ENCODE data around the gene HACE1.

DNA sequence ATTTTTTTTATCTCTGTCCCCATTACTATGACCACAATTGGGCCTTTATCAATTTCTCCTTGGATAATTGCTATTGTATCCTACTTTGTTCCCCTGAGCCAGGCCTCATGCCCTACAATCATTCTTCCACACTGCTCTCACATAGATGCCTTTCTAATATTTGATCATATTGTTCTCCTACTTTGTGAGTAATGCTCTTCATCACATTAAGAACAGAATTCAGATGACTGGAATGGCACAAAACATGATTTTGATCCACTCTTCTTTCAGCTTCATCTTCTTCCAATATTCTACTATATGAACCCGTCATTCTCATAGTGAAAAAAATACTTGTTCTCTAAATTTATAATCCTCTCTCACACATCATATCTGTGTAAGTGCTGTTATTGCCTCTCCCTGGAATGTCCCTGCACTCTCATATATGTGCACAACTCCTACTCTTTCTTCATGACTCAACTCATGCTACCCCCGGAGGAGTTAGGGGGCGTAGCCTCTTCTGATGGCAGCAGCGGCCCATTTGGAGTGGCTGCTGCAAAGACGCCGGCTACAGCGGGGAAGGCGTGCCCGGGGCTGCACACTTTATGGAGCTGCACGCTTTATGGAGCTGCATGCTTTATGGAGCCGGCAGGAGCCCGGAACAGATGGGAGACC, 25.3 kb upstream of the HACE1 start:
- TF ChIP-seq, protein P1, sequence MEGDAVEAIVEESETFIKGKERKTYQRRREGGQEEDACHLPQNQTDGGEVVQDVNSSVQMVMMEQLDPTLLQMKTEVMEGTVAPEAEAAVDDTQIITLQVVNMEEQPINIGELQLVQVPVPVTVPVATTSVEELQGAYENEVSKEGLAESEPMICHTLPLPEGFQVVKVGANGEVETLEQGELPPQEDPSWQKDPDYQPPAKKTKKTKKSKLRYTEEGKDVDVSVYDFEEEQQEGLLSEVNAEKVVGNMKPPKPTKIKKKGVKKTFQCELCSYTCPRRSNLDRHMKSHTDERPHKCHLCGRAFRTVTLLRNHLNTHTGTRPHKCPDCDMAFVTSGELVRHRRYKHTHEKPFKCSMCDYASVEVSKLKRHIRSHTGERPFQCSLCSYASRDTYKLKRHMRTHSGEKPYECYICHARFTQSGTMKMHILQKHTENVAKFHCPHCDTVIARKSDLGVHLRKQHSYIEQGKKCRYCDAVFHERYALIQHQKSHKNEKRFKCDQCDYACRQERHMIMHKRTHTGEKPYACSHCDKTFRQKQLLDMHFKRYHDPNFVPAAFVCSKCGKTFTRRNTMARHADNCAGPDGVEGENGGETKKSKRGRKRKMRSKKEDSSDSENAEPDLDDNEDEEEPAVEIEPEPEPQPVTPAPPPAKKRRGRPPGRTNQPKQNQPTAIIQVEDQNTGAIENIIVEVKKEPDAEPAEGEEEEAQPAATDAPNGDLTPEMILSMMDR (IDR thresholded peaks at IDR 0.05), result no peak
- no peak for TF ChIP-seq POLR2A (IDR thresholded peaks at IDR 0.05)

Data from testis (tissue), 2 donors.